A549 (cell line): ENCODE data around the gene P3R3URF. TPM values are rescaled to one million over a fixed set of nuclear protein-coding genes. Genes with fewer than 3 reads are reported as not detected.

ENCODE experiments used
- ATAC-seq, 2 experiments: fragments of 200-7000 bp in 1 of 2; fragments of >200 bp in 1 of 2; cut with Nextera tagmentation in 1 of 2; cut with Tn5 transposase in 1 of 2; 3 replicates each; pipeline versions ENCODE4 v1.8.0 to v1.9.1; 2018 to 2020; ENCODE audit warnings: mild to moderate bottlenecking in 1 of 2, moderate library complexity in 1 of 2
- CTCF ChIA-PET: fragments of 300-600 bp; sonication (Branson Sonifier 250); formaldehyde crosslinking; extraction: SDS; loops from one replicate; lab custom pipeline; 2021; ENCODE audit warnings: antibody characterized with exemption, inconsistent platforms; lab: Yijun Ruan, JAX
- POLR2A ChIA-PET: fragments of 350-600 bp; formaldehyde crosslinking; extraction: SDS; loops from one replicate; lab custom pipeline; 2021; ENCODE audit warnings: antibody characterized with exemption, inconsistent platforms; lab: Yijun Ruan, JAX
- DNase-seq, 2 experiments: peaks; one replicate each; pipeline versions ENCODE4 v3.0.0 to v3.0.0-alpha.2; 2011 to 2016; ENCODE audit warnings: low read depth in 1 of 2, low spot score in 1 of 2
- FAIRE-seq: peaks from 2 replicates; lab custom pipeline; 2011; peaks lifted over from hg19 to GRCh38; lab: Jason Lieb, UNC
- H3K27ac ChIP-seq, 2 experiments: fragments of >200 bp; sonication (Bioruptor Twin); formaldehyde crosslinking; 3 replicates each; pipeline ENCODE4 v1.5.1; 2016 to 2017
- H3K4me1 ChIP-seq: fragments of >200 bp; sonication (Bioruptor Twin); formaldehyde crosslinking; 3 replicates; pipeline ENCODE4 v1.6.1; 2016
- H3K4me2 ChIP-seq: fragments of >200 bp; sonication (Bioruptor Twin); formaldehyde crosslinking; 3 replicates; pipeline ENCODE4 v1.6.1; 2016
- H3K4me3 ChIP-seq: fragments of >200 bp; sonication (Bioruptor Twin); formaldehyde crosslinking; 3 replicates; pipeline ENCODE4 v1.5.1; 2016
- H3K9me3 ChIP-seq: fragments of >200 bp; sonication (Bioruptor Twin); formaldehyde crosslinking; 3 replicates; pipeline ENCODE4 v1.6.1; 2016
- BCL3 ChIP-seq: fragments of >200 bp; sonication (Bioruptor Twin); formaldehyde crosslinking; IDR thresholded peaks from 3 replicates; pipeline ENCODE4 v1.6.1; 2016
- CTCF ChIP-seq: fragments of >200 bp; sonication (Bioruptor Twin); formaldehyde crosslinking; IDR thresholded peaks from 3 replicates; pipeline ENCODE4 v1.5.1; 2016
- E2F6 ChIP-seq: IDR thresholded peaks from 2 replicates; pipeline ENCODE4 v1.6.1; 2012; ENCODE audit warnings: low read depth, borderline replicate concordance
- GATA3 ChIP-seq: IDR thresholded peaks from 2 replicates; pipeline ENCODE4 v1.6.1; 2012; ENCODE audit warnings: borderline replicate concordance
- HES2 ChIP-seq: fragments of >200 bp; sonication (Bioruptor Twin); formaldehyde crosslinking; IDR thresholded peaks from 2 replicates; pipeline ENCODE4 v1.6.1; 2016
- HOXB13 ChIP-seq: fragments of 250-450 bp; sonication (Bioruptor Pico); IDR thresholded peaks from 2 replicates; pipeline ENCODE4 v1.5.0; 2020; ENCODE audit warnings: low read depth, mild to moderate bottlenecking, moderate library complexity
- MYC ChIP-seq: IDR thresholded peaks from 2 replicates; pipeline ENCODE4 v1.6.1; 2012; ENCODE audit warnings: mild to moderate bottlenecking, inconsistent platforms, low read length, improper control_type of control experiment, borderline replicate concordance
- PBX3 ChIP-seq: IDR thresholded peaks from 2 replicates; pipeline ENCODE4 v1.6.1; 2012
- POLR2A ChIP-seq: IDR thresholded peaks from 2 replicates; pipeline ENCODE4 v1.6.1; 2012; ENCODE audit warnings: mild to moderate bottlenecking, low read length
- RCOR1 ChIP-seq: fragments of 150-350 bp; IDR thresholded peaks from 2 replicates; pipeline ENCODE4 v1.6.1; 2014; ENCODE audit warnings: antibody characterized with exemption, low read length, low read depth
- SMC3 ChIP-seq: fragments of >200 bp; sonication (Bioruptor Twin); formaldehyde crosslinking; IDR thresholded peaks from 3 replicates; pipeline ENCODE4 v1.6.1; 2018; ENCODE audit warnings: inconsistent platforms
- TP53 ChIP-seq: fragments of 250-450 bp; sonication (Bioruptor Pico); IDR thresholded peaks from 2 replicates; pipeline ENCODE4 v1.5.0; 2021; ENCODE audit warnings: mild to moderate bottlenecking, moderate library complexity
- USF2 ChIP-seq: fragments of 450-650 bp; IDR thresholded peaks from 2 replicates; pipeline ENCODE4 v1.6.1; 2014; ENCODE audit warnings: antibody characterized with exemption
- ZNF302 ChIP-seq: fragments of 250-450 bp; sonication (Bioruptor Pico); IDR thresholded peaks from 2 replicates; pipeline ENCODE4 v1.9.0; 2021; ENCODE audit warnings: inconsistent platforms, mild to moderate bottlenecking, moderate library complexity
- WGBS: methylation state at CpG from one replicate; pipeline ENCODE4 v1.1.6; 2017; ENCODE audit errors: missing lambda C conversion rate; 5-methylcytosine and 5-hydroxymethylcytosine counted together
- polyA plus RNA-seq, 4 experiments: library from polyadenylated mRNA; depleted of rRNA in 3 of 4; stranded (reverse); fragments of >200 nt; fragmentation: RNase III in 1 of 4; extraction: RNeasy Plus Mini Kit Qiagen cat#74134 plus additional on column Dnase treatment in 1 of 4; gene quantifications; 2 replicates in 3 of 4; 3 replicates in 1 of 4; pipeline ENCODE4 v1.2.3, GENCODE V29; 2011 to 2017

Gene P3R3URF
- polyA plus RNA-seq, 2 of the 4 experiments (the other 2 are of a cell fraction) = not detected

- POLR2A ChIA-PET = no interaction called here
- FAIRE-seq (no peak), ATAC-seq (no peak), DNase-seq (no peak)
- H3K4me3 ChIP-seq = no peak overlapping the region
- no peaks in the 10 kb centered on the region for H3K4me1 ChIP-seq
- H3K27ac ChIP-seq = no peak overlapping the region
- TF ChIP-seq ZNF302 (CRISPR knock-in tag) (no peak), BCL3 (no peak), SMC3 (no peak), RCOR1 (no peak), POLR2A (no peak), TP53 (CRISPR knock-in tag) (no peak), GATA3 (no peak), CTCF (no peak), E2F6 (no peak), PBX3 (no peak), USF2 (no peak), HES2 (no peak), HOXB13 (CRISPR knock-in tag) (no peak)
- no CpG with 5 or more reads among the region's 4 CpGs for WGBS
- H3K9me3 ChIP-seq = no peaks in the 10 kb centered on the region
- CTCF ChIA-PET = interaction anchor here (0.6 to 2.7 kb wide), 7 partner anchors 13 to 582 kb away, joined by 3 to 8 read pairs (median 4); no protein-coding TSS in a partner anchor
- no peak overlapping the region for H3K4me2 ChIP-seq
Measured at GRCh38 chr1:46221749-46222148, 45.5 kb upstream of the P3R3URF start.

GRCh38 chr1:46220808-46221207 is 44.5 kb upstream of the P3R3URF start:
- FAIRE-seq = no peak
- Histone ChIP-seq H3K27ac (no peak overlapping the region), H3K4me3 (no peak overlapping the region), H3K4me1 (no peaks in the 10 kb centered on the region), H3K9me3 (no peaks in the 10 kb centered on the region), H3K4me2 (no peak overlapping the region)
- POLR2A ChIA-PET = no interaction called here
- DNase-seq = no peak
- TF ChIP-seq MYC (no peak), CTCF (no peak)
- WGBS = 71% methylated on average over 3 of the region's 3 CpGs
- ATAC-seq = no peak
- CTCF ChIA-PET = interaction anchor here (0.9 to 2.7 kb wide), 4 partner anchors 41 to 187 kb away, joined by 3 to 8 read pairs (median 4); no protein-coding TSS in a partner anchor
